ENCODE measurements around the gene CDK5RAP1. TPM values are rescaled to one million over a fixed set of nuclear protein-coding genes. Genes with fewer than 3 reads are reported as not detected.

CDK5RAP1 gene
- total and polyA plus RNA-seq, 3 experiments from 2014 or later = 33.5 to 46.4 (median 41.6) TPM

- ChIA-PET POLR2A (no interaction called here), CTCF (no interaction called here)
- Mint-ChIP-seq H3K27me3 (peaks cover 3 to 19% of the 10 kb centered on the region in 2 donors), H3K9me3 (peaks cover 0 to 1% (median 0%) of the 10 kb centered on the region in 5 donors), H3K27ac (no peak overlapping the region), H3K36me3 (no peaks in the 10 kb centered on the region), H3K4me3 (no peak overlapping the region), H3K4me1 (peaks cover 0 to 2% (median 0%) of the 10 kb centered on the region in 3 donors)
- H3K36me3 ChIP-seq (ENCODE audit: insufficient read depth, low read length) = no peaks in the 10 kb centered on the region
- DNase-seq = no peak
- H3K27ac ChIP-seq (ENCODE audit: low read depth, low read length) = no peak overlapping the region
- no peak overlapping the region for H3K4me3 ChIP-seq (ENCODE audit: low read length)
- no peaks in the 10 kb centered on the region for H3K4me1 ChIP-seq (ENCODE audit: insufficient read depth, low read length)
- H3K9me3 ChIP-seq (ENCODE audit: low read length) = no peaks in the 10 kb centered on the region
- no peaks in the 10 kb centered on the region for H3K27me3 ChIP-seq (ENCODE audit: insufficient read depth, low read length, poor library complexity, severe bottlenecking)
Observed at GRCh38 chr20:33332905-33333456, 68.3 kb downstream of the CDK5RAP1 start.

GRCh38 chr20:33328157-33329137, 72.9 kb downstream of the CDK5RAP1 start:
- H3K4me1 ChIP-seq (ENCODE audit: insufficient read depth, low read length) = no peaks in the 10 kb centered on the region
- ChIA-PET CTCF (no interaction called here), POLR2A (no interaction called here)
- no peaks in the 10 kb centered on the region for H3K9me3 ChIP-seq (ENCODE audit: low read length)
- Mint-ChIP-seq H3K4me3 (no peak overlapping the region), H3K27ac (peak overlapping the region in 1 of 8 donors; percentile 44), H3K9me3 (peaks cover 0 to 1% (median 0%) of the 10 kb centered on the region in 5 donors), H3K27me3 (peaks cover 8 to 42% of the 10 kb centered on the region in 2 donors), H3K36me3 (no peaks in the 10 kb centered on the region), H3K4me1 (peaks cover 0 to 2% (median 0%) of the 10 kb centered on the region in 3 donors)
- H3K36me3 ChIP-seq (ENCODE audit: insufficient read depth, low read length) = no peaks in the 10 kb centered on the region
- H3K27ac ChIP-seq (ENCODE audit: low read depth, low read length) = no peak overlapping the region
- H3K27me3 ChIP-seq (ENCODE audit: insufficient read depth, low read length, poor library complexity, severe bottlenecking) = no peaks in the 10 kb centered on the region
- DNase-seq = no peak
- no peak overlapping the region for H3K4me3 ChIP-seq (ENCODE audit: low read length)

GRCh38 chr20:33325350-33325749, 76.0 kb downstream of the CDK5RAP1 start:
- no peak for DNase-seq
- peaks cover 11 to 60% of the 10 kb centered on the region in 2 donors for H3K27me3 Mint-ChIP-seq
- H3K36me3 ChIP-seq (ENCODE audit: insufficient read depth, low read length) = no peaks in the 10 kb centered on the region
- no peaks in the 10 kb centered on the region for H3K4me1 ChIP-seq (ENCODE audit: insufficient read depth, low read length)
- H3K9me3 Mint-ChIP-seq = peaks cover 0 to 1% (median 0%) of the 10 kb centered on the region in 5 donors
- ChIA-PET CTCF (no interaction called here), POLR2A (no interaction called here)
- H3K27ac ChIP-seq (ENCODE audit: low read depth, low read length) = no peak overlapping the region
- no peaks in the 10 kb centered on the region for H3K36me3 Mint-ChIP-seq
- no peaks in the 10 kb centered on the region for H3K27me3 ChIP-seq (ENCODE audit: insufficient read depth, low read length, poor library complexity, severe bottlenecking)
- no peaks in the 10 kb centered on the region for H3K9me3 ChIP-seq (ENCODE audit: low read length)
- H3K4me3 ChIP-seq (ENCODE audit: low read length) = no peak overlapping the region
- peak overlapping the region in 1 of 8 donors; percentile 52 for H3K27ac Mint-ChIP-seq
- no peaks in the 10 kb centered on the region for H3K4me1 Mint-ChIP-seq
- peak overlapping the region in 1 of 7 donors; percentile 68 for H3K4me3 Mint-ChIP-seq

- Histone ChIP-seq H3K4me1 (ENCODE audit: insufficient read depth, low read length) (no peaks in the 10 kb centered on the region), H3K27ac (ENCODE audit: low read depth, low read length) (no peak overlapping the region), H3K36me3 (ENCODE audit: insufficient read depth, low read length) (no peaks in the 10 kb centered on the region), H3K27me3 (ENCODE audit: insufficient read depth, low read length, poor library complexity, severe bottlenecking) (no peaks in the 10 kb centered on the region), H3K9me3 (ENCODE audit: low read length) (no peaks in the 10 kb centered on the region), H3K4me3 (ENCODE audit: low read length) (no peak overlapping the region)
- H3K4me1 Mint-ChIP-seq = no peaks in the 10 kb centered on the region
- no peak overlapping the region for H3K4me3 Mint-ChIP-seq
- no peak overlapping the region for H3K27ac Mint-ChIP-seq
- no peaks in the 10 kb centered on the region for H3K36me3 Mint-ChIP-seq
- ChIA-PET POLR2A (no interaction called here), CTCF (no interaction called here)
- H3K9me3 Mint-ChIP-seq = peaks cover 0 to 1% (median 0%) of the 10 kb centered on the region in 5 donors
- DNase-seq = no peak
- peaks cover 11 to 68% of the 10 kb centered on the region in 2 donors for H3K27me3 Mint-ChIP-seq
Observed at GRCh38 chr20:33323236-33323635, 78.1 kb downstream of the CDK5RAP1 start.

- no peak for DNase-seq
- H3K9me3 ChIP-seq (ENCODE audit: low read length) = no peaks in the 10 kb centered on the region
- Mint-ChIP-seq H3K9me3 (peaks cover 0 to 1% (median 0%) of the 10 kb centered on the region in 5 donors), H3K4me3 (no peak overlapping the region), H3K4me1 (no peaks in the 10 kb centered on the region), H3K27me3 (peaks cover 13 to 65% of the 10 kb centered on the region in 2 donors), H3K27ac (no peak overlapping the region), H3K36me3 (no peaks in the 10 kb centered on the region)
- CTCF ChIA-PET = no interaction called here
- H3K4me1 ChIP-seq (ENCODE audit: insufficient read depth, low read length) = no peaks in the 10 kb centered on the region
- peaks cover 5% of the 10 kb centered on the region for H3K27me3 ChIP-seq (ENCODE audit: insufficient read depth, low read length, poor library complexity, severe bottlenecking)
- H3K36me3 ChIP-seq (ENCODE audit: insufficient read depth, low read length) = no peaks in the 10 kb centered on the region
- no peak overlapping the region for H3K4me3 ChIP-seq (ENCODE audit: low read length)
- H3K27ac ChIP-seq (ENCODE audit: low read depth, low read length) = no peak overlapping the region
- POLR2A ChIA-PET = no interaction called here
Observed at GRCh38 chr20:33322456-33322855, 78.9 kb downstream of the CDK5RAP1 start.

GRCh38 chr20:33320006-33320405, 81.3 kb downstream of the CDK5RAP1 start:
- Histone ChIP-seq H3K4me3 (ENCODE audit: low read length) (no peak overlapping the region), H3K4me1 (ENCODE audit: insufficient read depth, low read length) (no peaks in the 10 kb centered on the region), H3K27me3 (ENCODE audit: insufficient read depth, low read length, poor library complexity, severe bottlenecking) (peaks cover 6% of the 10 kb centered on the region), H3K27ac (ENCODE audit: low read depth, low read length) (no peak overlapping the region), H3K9me3 (ENCODE audit: low read length) (no peaks in the 10 kb centered on the region), H3K36me3 (ENCODE audit: insufficient read depth, low read length) (no peaks in the 10 kb centered on the region)
- CTCF ChIA-PET = no interaction called here
- Mint-ChIP-seq H3K4me1 (no peaks in the 10 kb centered on the region), H3K9me3 (peaks cover 0 to 1% (median 0%) of the 10 kb centered on the region in 5 donors), H3K27me3 (peaks cover 18 to 60% of the 10 kb centered on the region in 2 donors), H3K36me3 (no peaks in the 10 kb centered on the region), H3K27ac (peak overlapping the region in 1 of 8 donors; percentile 8), H3K4me3 (no peak overlapping the region)
- DNase-seq = no peak
- POLR2A ChIA-PET = no interaction called here

- Histone ChIP-seq H3K27me3 (ENCODE audit: insufficient read depth, low read length, poor library complexity, severe bottlenecking) (peaks cover 6% of the 10 kb centered on the region), H3K4me1 (ENCODE audit: insufficient read depth, low read length) (no peaks in the 10 kb centered on the region), H3K27ac (ENCODE audit: low read depth, low read length) (no peak overlapping the region), H3K4me3 (ENCODE audit: low read length) (no peak overlapping the region), H3K9me3 (ENCODE audit: low read length) (no peaks in the 10 kb centered on the region), H3K36me3 (ENCODE audit: insufficient read depth, low read length) (no peaks in the 10 kb centered on the region)
- Mint-ChIP-seq H3K36me3 (no peaks in the 10 kb centered on the region), H3K4me3 (no peak overlapping the region), H3K27me3 (peaks cover 18 to 50% of the 10 kb centered on the region in 2 donors), H3K4me1 (no peaks in the 10 kb centered on the region), H3K9me3 (no peaks in the 10 kb centered on the region), H3K27ac (no peak overlapping the region)
- POLR2A ChIA-PET = no interaction called here
- DNase-seq = no peak
- CTCF ChIA-PET = no interaction called here
Observed at GRCh38 chr20:33318096-33318429, 83.3 kb downstream of the CDK5RAP1 start.

- Histone ChIP-seq H3K4me1 (ENCODE audit: insufficient read depth, low read length) (no peaks in the 10 kb centered on the region), H3K27ac (ENCODE audit: low read depth, low read length) (no peak overlapping the region), H3K4me3 (ENCODE audit: low read length) (no peak overlapping the region), H3K9me3 (ENCODE audit: low read length) (no peaks in the 10 kb centered on the region), H3K27me3 (ENCODE audit: insufficient read depth, low read length, poor library complexity, severe bottlenecking) (peaks cover 6% of the 10 kb centered on the region), H3K36me3 (ENCODE audit: insufficient read depth, low read length) (no peaks in the 10 kb centered on the region)
- ChIA-PET POLR2A (no interaction called here), CTCF (no interaction called here)
- Mint-ChIP-seq H3K4me3 (no peak overlapping the region), H3K36me3 (no peaks in the 10 kb centered on the region), H3K27me3 (peaks cover 19 to 48% of the 10 kb centered on the region in 2 donors), H3K9me3 (no peaks in the 10 kb centered on the region), H3K4me1 (no peaks in the 10 kb centered on the region), H3K27ac (no peak overlapping the region)
- no peak for DNase-seq
Observed at GRCh38 chr20:33317424-33318095, 83.8 kb downstream of the CDK5RAP1 start.
